K562 (cell line): ENCODE results near the gene GOT1. TPM values are rescaled to one million over a fixed set of nuclear protein-coding genes. Genes with fewer than 3 reads are reported as not detected.

Experiments used
- ATAC-seq: fragments of 200-7000 bp; cut with Tn5 transposase; 3 replicates; pipeline ENCODE4 v1.9.1; 2020; ENCODE audit warnings: moderate library complexity
- BruUV-seq: library from RNA; stranded (reverse); fragments of 400-500 nt; replicated peaks from 2 replicates; lab custom pipeline; 2021; lab: Mats Ljungman, UMichigan
- CTCF ChIA-PET: fragments of 300-600 bp; formaldehyde crosslinking; extraction: SDS; loops from one replicate; lab custom pipeline; 2021; ENCODE audit warnings: low intra/inter-chr PET ratio; lab: Yijun Ruan, JAX
- POLR2A ChIA-PET: fragments of 300-600, 350-650 bp; sonication (Branson Sonifier 250); formaldehyde crosslinking; extraction: SDS; loops from one replicate; lab custom pipeline; 2021; ENCODE audit warnings: antibody characterized with exemption, inconsistent platforms; lab: Yijun Ruan, JAX
- DNase-seq, 4 experiments: peaks; one replicate each; pipeline versions ENCODE4 v3.0.0 to v3.0.0-alpha.2; 2011 to 2018; ENCODE audit warnings: low spot score in 3 of 4, mixed read lengths in 3 of 4; ENCODE audit errors: extremely low read depth in 1 of 4
- FAIRE-seq: peaks from 2 replicates; lab custom pipeline; 2011; peaks lifted over from hg19 to GRCh38; lab: Jason Lieb, UNC
- H2AFZ ChIP-seq: 2 replicates; pipeline ENCODE4 v1.6.0; 2011; ENCODE audit warnings: low read depth, low read length, control low read depth, inconsistent platforms
- H3K27ac ChIP-seq: fragments of 200-600 bp; 3 replicates; pipeline ENCODE4 v1.8.0; 2011; ENCODE audit warnings: low read depth, mild to moderate bottlenecking, control low read depth, inconsistent platforms, low read length, moderate library complexity, mixed read lengths; ENCODE audit errors: extremely low read depth
- H3K27me3 ChIP-seq, 2 experiments: fragments of 300-600 bp in 1 of 2; 2 replicates in 1 of 2; 3 replicates in 1 of 2; pipeline versions ENCODE4 v1.6.0 to v1.8.0; 2011; ENCODE audit warnings: inconsistent platforms in 2 of 2, low read length in 2 of 2, mild to moderate bottlenecking in 1 of 2, mixed read lengths in 1 of 2, moderate library complexity in 1 of 2; ENCODE audit not compliant: control insufficient read depth in 2 of 2, insufficient read depth in 2 of 2
- H3K36me3 ChIP-seq: fragments of 300-600 bp; 3 replicates; pipeline ENCODE4 v1.8.0; 2011; ENCODE audit warnings: mild to moderate bottlenecking, low read length, inconsistent platforms; ENCODE audit not compliant: control insufficient read depth, insufficient read depth
- H3K4me1 ChIP-seq, 2 experiments: fragments of 200-600 bp in 1 of 2; replicated peaks in 1 of 2; 2 replicates in 1 of 2; 3 replicates in 1 of 2; pipeline versions ENCODE4 v1.5.1 to v1.8.0; 2011; ENCODE audit warnings: inconsistent platforms in 2 of 2, low read length in 2 of 2, mild to moderate bottlenecking in 1 of 2, mixed read lengths in 1 of 2, moderate library complexity in 1 of 2; ENCODE audit not compliant: control insufficient read depth in 2 of 2, insufficient read depth in 2 of 2
- H3K4me2 ChIP-seq: 2 replicates; pipeline ENCODE4 v1.6.1; 2011; ENCODE audit warnings: low read length, control low read depth, inconsistent platforms, mixed read lengths; ENCODE audit not compliant: insufficient read depth
- H3K4me3 ChIP-seq: fragments of 200-600 bp; sonication (generic), shearing (Covaris generic); 2 replicates; pipeline ENCODE4 v1.5.1; 2016; ENCODE audit warnings: control low read depth, inconsistent platforms
- H3K79me2 ChIP-seq: fragments of 200-600 bp; 3 replicates; pipeline ENCODE4 v1.8.0; 2011; ENCODE audit warnings: low read length, inconsistent platforms; ENCODE audit not compliant: control insufficient read depth, insufficient read depth
- H3K9ac ChIP-seq, 2 experiments: 2 replicates each; pipeline versions ENCODE4 v1.6.0 to v1.6.1; 2011; ENCODE audit warnings: low read depth in 2 of 2, low read length in 2 of 2, control low read depth in 1 of 2, inconsistent platforms in 1 of 2, mild to moderate bottlenecking in 1 of 2, mixed read lengths in 1 of 2; ENCODE audit not compliant: insufficient read depth in 1 of 2
- H3K9me1 ChIP-seq: one replicate; pipeline ENCODE4 v1.6.0; 2011; ENCODE audit warnings: inconsistent platforms, mild to moderate bottlenecking, low read length, moderate library complexity; ENCODE audit not compliant: control insufficient read depth, insufficient read depth
- H3K9me3 ChIP-seq: replicated peaks from 2 replicates; pipeline ENCODE4 v1.5.1; 2011; ENCODE audit warnings: low read depth, low read length, inconsistent platforms; ENCODE audit not compliant: control insufficient read depth, insufficient read depth
- H4K20me1 ChIP-seq: replicated peaks from 2 replicates; pipeline ENCODE4 v1.6.1; 2011; ENCODE audit warnings: low read length, inconsistent platforms, mixed read lengths; ENCODE audit not compliant: control insufficient read depth, insufficient read depth
- ARID1B ChIP-seq: fragments of 450-650 bp; IDR thresholded peaks from 2 replicates; pipeline ENCODE4 v1.6.1; 2016; ENCODE audit warnings: antibody characterized with exemption, mild to moderate bottlenecking, inconsistent platforms
- BCOR ChIP-seq: fragments of 450-650 bp; IDR thresholded peaks from 2 replicates; pipeline ENCODE4 v1.6.1; 2016
- CBFA2T2 ChIP-seq: fragments of 450-650 bp; conservative IDR thresholded peaks from 2 replicates; pipeline ENCODE4 v1.6.1; 2017; ENCODE audit warnings: mild to moderate bottlenecking
- CTCF ChIP-seq, 3 experiments: IDR thresholded peaks in 2 of 3; conservative IDR thresholded peaks in 1 of 3; 2 replicates each; pipeline ENCODE4 v1.5.1; 2011 to 2012; ENCODE audit warnings: low read length in 3 of 3, mild to moderate bottlenecking in 3 of 3, control low read depth in 2 of 3, improper control_type of control experiment in 1 of 3, inconsistent platforms in 1 of 3, low read depth in 1 of 3, mixed read lengths in 1 of 3, moderate library complexity in 1 of 3; ENCODE audit not compliant: insufficient read depth in 2 of 3
- DPF2 ChIP-seq: fragments of 450-650 bp; IDR thresholded peaks from 2 replicates; pipeline ENCODE4 v1.6.1; 2016
- MYBL2 ChIP-seq, 2 experiments: fragments of 450-650 bp in 1 of 2; sonication (generic) in 1 of 2; formaldehyde crosslinking in 1 of 2; IDR thresholded peaks; 2 replicates each; pipeline versions ENCODE4 v1.6.1 to v1.8.1; 2017 to 2022; ENCODE audit warnings: borderline replicate concordance in 1 of 2, inconsistent platforms in 1 of 2, low read depth in 1 of 2, mild to moderate bottlenecking in 1 of 2, missing genetic modification reagents in 1 of 2, moderate library complexity in 1 of 2
- SMAD4 ChIP-seq: fragments of 250-450 bp; sonication (Bioruptor Pico); conservative IDR thresholded peaks from 2 replicates; pipeline ENCODE4 v1.8.0; 2021; ENCODE audit warnings: inconsistent platforms, mild to moderate bottlenecking, moderate library complexity
- SNAPC5 ChIP-seq: fragments of 250-450 bp; sonication (Bioruptor Pico); IDR thresholded peaks from 2 replicates; pipeline ENCODE4 v1.8.0; 2021; ENCODE audit warnings: moderate library complexity, mild to moderate bottlenecking, inconsistent platforms
- SOX6 ChIP-seq: fragments of 450-650 bp; IDR thresholded peaks from 2 replicates; pipeline ENCODE4 v1.6.1; 2014; ENCODE audit warnings: mild to moderate bottlenecking
- TAL1 ChIP-seq: fragments of 450-650 bp; IDR thresholded peaks from 2 replicates; pipeline ENCODE4 v1.6.1; 2016; ENCODE audit warnings: mild to moderate bottlenecking
- TEAD4 ChIP-seq, 2 experiments: sonication (generic) in 1 of 2; formaldehyde crosslinking in 1 of 2; IDR thresholded peaks; 2 replicates each; pipeline versions ENCODE4 v1.6.1 to v1.8.0; 2012 to 2022; ENCODE audit warnings: borderline replicate concordance in 1 of 2, inconsistent platforms in 1 of 2, low read length in 1 of 2, mild to moderate bottlenecking in 1 of 2, missing genetic modification reagents in 1 of 2
- ZBTB2 ChIP-seq: fragments of 450-650 bp; IDR thresholded peaks from 2 replicates; pipeline ENCODE4 v1.6.1; 2016; ENCODE audit warnings: antibody characterized with exemption
- WGBS: fragments of 100-300 bp; shearing (Covaris generic); methylation state at CpG from one replicate; pipeline ENCODE4 v1.1.6; 2016; ENCODE audit warnings: low coverage, mixed read lengths; ENCODE audit not compliant: insufficient coverage; ENCODE audit errors: missing lambda C conversion rate; 5-methylcytosine and 5-hydroxymethylcytosine counted together
- in situ Hi-C: fragments of 300-500 bp; cut with MboI; formaldehyde crosslinking; loops from 4 replicates; pipeline ENCODE4 v1.15.0; 2018; ENCODE audit warnings: inconsistent platforms, mixed read lengths
- intact Hi-C: fragments of 100-400 bp; cut with micrococcal nuclease; formaldehyde crosslinking; loops from 2 replicates; pipeline ENCODE4 v1.14.2; 2022
- polyA plus RNA-seq, 8 experiments: library from polyadenylated mRNA; depleted of rRNA in 4 of 8; stranded (reverse) in 5 of 8; unstranded in 3 of 8; fragments of >200 nt; fragmentation: Nextera tagmentation in 2 of 8; fragmentation: Illumina TruSeq in 1 of 8; extraction: Ambion mirVana in 2 of 8; extraction: Trizol in 1 of 8; gene quantifications; 2 replicates each; pipeline versions ENCODE4 v1.2.1 to v1.2.3, GENCODE V29; 2011 to 2014; ENCODE audit warnings: inconsistent platforms in 1 of 8, missing spikeins in 1 of 8
- total RNA-seq, 7 experiments: library from RNA; depleted of rRNA in 6 of 7; stranded (reverse); fragments of >200 nt in 6 of 7; fragmentation: Illumina TruSeq in 2 of 7; extraction: Trizol in 2 of 7; gene quantifications; 2 replicates each; pipeline versions ENCODE4 v1.2.1 to v1.2.3, GENCODE V29; 2011 to 2021; ENCODE audit warnings: low replicate concordance in 1 of 7
- TF ChIP-seq, protein P1 (sequence below): fragments of 450-650 bp; formaldehyde crosslinking; IDR thresholded peaks from 2 replicates; pipeline ENCODE4 v1.4.0; 2022; ENCODE audit warnings: mild to moderate bottlenecking, moderate library complexity
- TF ChIP-seq, protein P2 (sequence below): fragments of 450-650 bp; formaldehyde crosslinking; IDR thresholded peaks from 2 replicates; pipeline ENCODE4 v1.4.0; 2020; ENCODE audit warnings: mild to moderate bottlenecking, moderate library complexity

The GOT1 gene
- total and polyA plus RNA-seq, 9 of the 15 experiments (the other 6 are each of a cell fraction or from before 2014, with no cell fraction given): 55.7 to 166 (median 75.4) TPM

DNA sequence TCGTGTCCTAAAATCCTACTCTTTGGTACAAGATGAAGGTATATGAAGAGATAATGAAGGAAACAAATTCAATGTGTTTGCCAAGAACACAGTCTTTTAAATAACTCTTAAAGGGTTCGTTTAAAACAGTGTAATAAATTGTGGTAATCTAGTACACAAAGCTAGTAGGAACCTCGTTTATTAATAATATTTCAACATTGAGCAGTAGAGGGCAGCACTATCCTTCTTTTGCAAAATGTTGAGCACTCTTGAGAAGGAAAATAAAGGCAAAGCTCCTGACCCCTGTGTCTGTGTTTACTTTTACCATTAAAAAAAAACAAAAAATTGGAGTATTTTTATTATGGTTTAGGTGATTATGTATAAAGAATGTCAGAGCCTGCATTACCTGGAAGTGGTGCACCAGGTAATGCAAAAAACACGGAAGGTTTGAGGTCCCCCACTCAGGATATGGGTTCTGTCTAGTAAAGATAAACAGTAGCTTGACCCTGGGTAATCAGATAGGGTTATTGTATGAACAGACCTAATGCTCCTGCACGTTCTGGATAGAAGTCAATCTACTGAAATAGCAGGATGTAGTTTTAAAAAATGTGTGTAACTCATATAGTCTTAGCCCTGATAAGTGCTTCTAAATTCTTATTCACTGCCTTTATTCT, 5.7 kb upstream of the GOT1 start:
- WGBS: 14% methylated on average over 4 of the region's 5 CpGs
- TF ChIP-seq TEAD4 (IDR thresholded peaks at IDR 0.05; ENCODE audit: low read length) (peak; percentile 57), TEAD4 (CRISPR knock-in tag; IDR thresholded peaks at IDR 0.05; ENCODE audit: borderline replicate concordance) (no peak), SMAD4 (CRISPR knock-in tag) (no peak), DPF2 (peak; percentile 41; the same call in 1 of the 2 replicates), SOX6 (peak; percentile 14; the same call in 1 of the 2 replicates), ARID1B (peak; percentile 57; the same call in 1 of the 2 replicates), CBFA2T2 (peak; percentile 43), BCOR (no peak), SNAPC5 (CRISPR knock-in tag) (no peak), TAL1 (peak; percentile 58), MYBL2 (IDR thresholded peaks at IDR 0.05; ENCODE audit: low read depth) (no peak), MYBL2 (CRISPR knock-in tag; IDR thresholded peaks at IDR 0.05; ENCODE audit: borderline replicate concordance) (no peak), CTCF (IDR thresholded peaks at IDR 0.05 in 2 of 3, conservative IDR thresholded peaks at IDR 0.05 in 1 of 3; ENCODE audit: insufficient read depth in 2 of 3, low read depth in 1 of 3, low read length in 3 of 3) (peak; percentile 33 to 55 (median 36); a peak in 4 of 6 replicates), ZBTB2 (0 out of 2 replicates have a peak, but pooled peaks have one; percentile 21)
- TF ChIP-seq, protein P1, sequence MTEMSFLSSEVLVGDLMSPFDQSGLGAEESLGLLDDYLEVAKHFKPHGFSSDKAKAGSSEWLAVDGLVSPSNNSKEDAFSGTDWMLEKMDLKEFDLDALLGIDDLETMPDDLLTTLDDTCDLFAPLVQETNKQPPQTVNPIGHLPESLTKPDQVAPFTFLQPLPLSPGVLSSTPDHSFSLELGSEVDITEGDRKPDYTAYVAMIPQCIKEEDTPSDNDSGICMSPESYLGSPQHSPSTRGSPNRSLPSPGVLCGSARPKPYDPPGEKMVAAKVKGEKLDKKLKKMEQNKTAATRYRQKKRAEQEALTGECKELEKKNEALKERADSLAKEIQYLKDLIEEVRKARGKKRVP (CRISPR knock-in tag): no peak
- TF ChIP-seq, protein P2, sequence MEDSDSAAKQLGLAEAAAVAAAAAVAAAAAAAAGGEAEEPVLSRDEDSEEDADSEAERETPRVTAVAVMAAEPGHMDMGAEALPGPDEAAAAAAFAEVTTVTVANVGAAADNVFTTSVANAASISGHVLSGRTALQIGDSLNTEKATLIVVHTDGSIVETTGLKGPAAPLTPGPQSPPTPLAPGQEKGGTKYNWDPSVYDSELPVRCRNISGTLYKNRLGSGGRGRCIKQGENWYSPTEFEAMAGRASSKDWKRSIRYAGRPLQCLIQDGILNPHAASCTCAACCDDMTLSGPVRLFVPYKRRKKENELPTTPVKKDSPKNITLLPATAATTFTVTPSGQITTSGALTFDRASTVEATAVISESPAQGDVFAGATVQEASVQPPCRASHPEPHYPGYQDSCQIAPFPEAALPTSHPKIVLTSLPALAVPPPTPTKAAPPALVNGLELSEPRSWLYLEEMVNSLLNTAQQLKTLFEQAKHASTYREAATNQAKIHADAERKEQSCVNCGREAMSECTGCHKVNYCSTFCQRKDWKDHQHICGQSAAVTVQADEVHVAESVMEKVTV (CRISPR knock-in tag): 0 out of 2 replicates have a peak, but pooled peaks have one; percentile 15

More for the DNA sequence above, 5.7 kb upstream of the GOT1 start:
- Histone ChIP-seq H3K9me3 (no peaks in the 10 kb centered on the region), H3K9ac (no peak overlapping the region), H3K9me1 (peaks cover 4% of the 10 kb centered on the region), H3K27ac (peak overlapping the region; percentile 6; the same call in 1 of the 3 replicates), H4K20me1 (peaks cover 5% of the 10 kb centered on the region; the same call in 1 of the 2 replicates), H2AFZ (no peak overlapping the region), H3K4me3 (no peak overlapping the region), H3K79me2 (peaks cover 27% of the 10 kb centered on the region), H3K27me3 (no peaks in the 10 kb centered on the region), H3K36me3 (0 out of 3 replicates have a peak, but pooled peaks cover 3% of the 10 kb centered on the region), H3K4me2 (peak overlapping the region; percentile 28), H3K4me1 (peaks cover 0 to 17% of the 10 kb centered on the region in 2 experiments; a peak in 2 of 5 replicates)
- in situ Hi-C loops (loop anchor here (25.0 kb wide), 1 partner anchor 276 kb away; no protein-coding TSS in a partner anchor), intact Hi-C loops (loop anchor here (2.0 to 10.0 kb wide), 2 partner anchors 177 to 279 kb away; no protein-coding TSS in a partner anchor)
- DNase-seq (peak; percentile 12 to 62 (median 26)), FAIRE-seq (peak; percentile 15), ATAC-seq (peak; percentile 77)
- CTCF ChIA-PET: interaction anchor here (0.6 to 1.7 kb wide), 4 partner anchors 43 to 350 kb away, joined by 3 to 9 read pairs (median 4); no protein-coding TSS in a partner anchor
- POLR2A ChIA-PET: interaction anchor here (1.0 to 1.9 kb wide), 3 partner anchors 9 to 78 kb away, joined by 3 to 8 read pairs (median 4); no protein-coding TSS in a partner anchor
- no TSS peak for BruUV-seq
